Suprapubic skin (tissue), 4 donors: ENCODE measurements around the gene RAB35. TPM values are rescaled to one million over a fixed set of nuclear protein-coding genes. Genes with fewer than 3 reads are reported as not detected.
A peak's percentile ranks its signal among the peaks of the same experiment; 100 is the strongest.

ENCODE experiments used
- DNase-seq, 2 donors: peaks; one replicate each; pipeline ENCODE4 v3.0.0-alpha.2; 2019; ENCODE audit warnings: low spot score in 2 of 2
- H3K27ac ChIP-seq: fragments of 200-600 bp; sonication (generic); one replicate; pipeline ENCODE4 v1.5.1; 2019
- H3K27me3 ChIP-seq: fragments of 200-600 bp; sonication (generic); one replicate; pipeline ENCODE4 v1.5.1; 2019
- H3K36me3 ChIP-seq: fragments of 200-600 bp; sonication (generic); one replicate; pipeline ENCODE4 v1.5.1; 2019
- H3K4me1 ChIP-seq: fragments of 200-600 bp; sonication (generic); one replicate; pipeline ENCODE4 v1.5.1; 2019
- H3K4me3 ChIP-seq: fragments of 200-600 bp; sonication (generic); one replicate; pipeline ENCODE4 v1.5.1; 2019; ENCODE audit warnings: mild to moderate bottlenecking
- H3K9me3 ChIP-seq: fragments of 200-600 bp; sonication (generic); one replicate; pipeline ENCODE4 v1.5.1; 2019
- CTCF ChIP-seq, 2 donors: fragments of 200-600 bp in 1 of 2; fragments of 450-650 bp in 1 of 2; sonication (generic) in 1 of 2; IDR thresholded peaks; one replicate each; pipeline ENCODE4 v1.5.1; 2016 to 2019; ENCODE audit warnings: antibody characterized with exemption in 2 of 2, mild to moderate bottlenecking in 1 of 2, moderate library complexity in 1 of 2
- EP300 ChIP-seq: sonication (generic); formaldehyde crosslinking; IDR thresholded peaks from one replicate; pipeline ENCODE4 v1.6.1; 2017; ENCODE audit warnings: antibody characterized with exemption
- POLR2A ChIP-seq, 2 donors: fragments of 450-650 bp; IDR thresholded peaks; one replicate each; pipeline ENCODE4 v1.6.1; 2017; ENCODE audit warnings: antibody characterized with exemption in 2 of 2, mild to moderate bottlenecking in 2 of 2, moderate library complexity in 2 of 2
- POLR2AphosphoS5 ChIP-seq, 3 donors: sonication (generic); formaldehyde crosslinking; IDR thresholded peaks; one replicate each; pipeline ENCODE4 v1.6.1; 2017; ENCODE audit warnings: antibody characterized with exemption in 3 of 3
- WGBS: methylation state at CpG from one replicate; pipeline ENCODE4 v1.1.5; 2018; 5-methylcytosine and 5-hydroxymethylcytosine counted together
- total RNA-seq, 4 donors: library from RNA; depleted of rRNA; stranded (reverse); fragments of >200 nt; gene quantifications; one replicate each; pipeline ENCODE4 v1.1.0, GENCODE V29; 2016

The RAB35 gene
- total RNA-seq, 4 donors from 2014 or later = 30.0 to 39.6 (median 33.1) TPM

DNA sequence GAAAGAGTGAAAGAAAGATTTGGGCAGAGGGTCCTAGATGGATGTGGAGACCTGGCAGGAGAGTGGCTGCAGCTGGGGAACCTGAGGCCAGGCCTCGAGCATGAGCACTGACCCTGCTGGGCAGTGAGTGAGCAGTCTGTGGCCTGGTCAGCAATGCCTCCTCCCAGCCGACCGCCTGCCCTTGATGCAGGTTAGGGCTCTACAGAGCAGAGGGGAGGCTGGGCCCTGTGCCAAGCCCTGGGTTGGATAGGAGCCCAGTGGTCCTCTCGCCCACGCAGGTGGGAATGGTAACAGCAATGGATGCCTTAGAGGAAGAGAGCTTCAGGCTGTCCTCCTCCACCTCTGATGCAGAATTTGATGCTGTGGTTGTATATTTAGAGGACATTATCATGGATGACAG lies 59.8 kb downstream of the RAB35 start:
- 89% methylated on average over 5 of the region's 5 CpGs for WGBS
- no peak for DNase-seq
- Histone ChIP-seq H3K27me3 (no peaks in the 10 kb centered on the region), H3K9me3 (no peaks in the 10 kb centered on the region), H3K36me3 (no peaks in the 10 kb centered on the region), H3K27ac (no peak overlapping the region), H3K4me1 (peaks cover 18% of the 10 kb centered on the region), H3K4me3 (no peak overlapping the region)
- TF ChIP-seq CTCF (IDR thresholded peaks at IDR 0.05) = no peak
- no peak for TF ChIP-seq POLR2A (IDR thresholded peaks at IDR 0.05)
- TF ChIP-seq EP300 = no peak
- no peak for TF ChIP-seq POLR2AphosphoS5 (IDR thresholded peaks at IDR 0.05)

DNA sequence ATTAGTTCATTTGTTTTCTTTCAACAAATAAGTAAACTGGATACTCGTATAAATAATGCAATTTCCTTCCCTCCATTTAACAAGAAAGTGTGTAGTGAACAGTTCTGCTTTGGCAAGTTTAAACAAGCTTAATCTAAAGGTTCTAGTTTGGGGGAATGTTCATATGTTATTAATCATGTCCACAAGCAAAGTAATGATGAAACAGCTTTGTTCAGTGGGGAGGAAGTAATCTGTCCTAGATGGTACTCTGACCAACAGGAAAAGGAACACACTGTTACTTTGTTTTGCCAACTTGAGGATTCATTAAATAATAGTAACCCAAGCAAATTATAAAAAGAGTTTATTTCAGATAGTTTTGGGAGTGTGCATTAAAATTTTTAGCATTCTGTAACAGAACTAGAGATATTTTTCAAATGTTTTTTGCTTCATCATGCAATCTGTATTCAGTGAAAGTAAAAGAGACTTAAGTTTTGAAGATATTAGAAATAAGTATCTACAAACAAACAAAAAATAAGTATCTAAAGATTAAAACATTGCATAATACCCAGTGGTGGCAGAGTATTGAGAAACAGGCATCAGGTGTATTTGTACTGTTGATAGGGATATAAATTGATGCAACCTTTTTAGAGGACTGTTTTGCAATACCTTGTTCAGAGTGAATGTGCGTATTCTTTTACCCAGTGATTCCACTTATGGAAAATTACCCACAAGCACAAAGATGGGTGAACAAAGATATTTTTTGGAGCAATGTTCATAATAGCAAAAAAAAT lies 61.1 kb downstream of the RAB35 start:
- no peaks in the 10 kb centered on the region for H3K9me3 ChIP-seq
- no peak for DNase-seq
- no peaks in the 10 kb centered on the region for H3K27me3 ChIP-seq
- 36% methylated on average over 2 of the region's 2 CpGs for WGBS
- no peak for TF ChIP-seq EP300
- TF ChIP-seq POLR2AphosphoS5 (IDR thresholded peaks at IDR 0.05) = no peak
- no peak for TF ChIP-seq CTCF (IDR thresholded peaks at IDR 0.05)
- TF ChIP-seq POLR2A (IDR thresholded peaks at IDR 0.05) = no peak
- H3K36me3 ChIP-seq = no peaks in the 10 kb centered on the region
- H3K27ac ChIP-seq = peak overlapping the region; percentile 39
- H3K4me1 ChIP-seq = peaks cover 12% of the 10 kb centered on the region
- H3K4me3 ChIP-seq = no peak overlapping the region

DNA sequence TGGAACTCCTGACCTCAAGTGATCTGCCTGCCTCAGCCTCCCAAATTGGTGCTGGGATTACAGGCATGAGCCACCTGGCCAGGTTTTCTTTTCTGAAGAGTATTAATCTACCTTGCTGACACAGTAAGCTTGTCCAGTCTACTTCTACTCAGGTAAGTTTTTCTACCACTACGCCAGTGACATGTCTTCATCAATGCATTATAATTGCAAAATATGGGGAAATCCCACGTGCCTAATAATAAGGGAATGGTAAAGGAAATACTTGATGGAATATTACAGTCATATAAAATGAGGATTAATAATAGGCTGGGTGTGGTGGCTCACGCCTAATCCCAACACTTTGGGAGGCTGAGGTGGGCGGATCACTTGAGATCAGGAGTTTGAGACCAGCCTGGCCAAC lies 62.3 kb downstream of the RAB35 start:
- no peak for DNase-seq
- Histone ChIP-seq H3K4me3 (no peak overlapping the region), H3K27me3 (no peaks in the 10 kb centered on the region), H3K4me1 (peaks cover 12% of the 10 kb centered on the region), H3K27ac (peak overlapping the region; percentile 25), H3K9me3 (no peaks in the 10 kb centered on the region), H3K36me3 (no peaks in the 10 kb centered on the region)
- no peak for TF ChIP-seq EP300
- no peak for TF ChIP-seq CTCF (IDR thresholded peaks at IDR 0.05)
- TF ChIP-seq POLR2AphosphoS5 (IDR thresholded peaks at IDR 0.05) = no peak
- TF ChIP-seq POLR2A (IDR thresholded peaks at IDR 0.05) = no peak
- WGBS = 69% methylated on average over 4 of the region's 4 CpGs

GRCh38 chr12:120051535-120051934 lies 65.0 kb downstream of the RAB35 start:
- no peaks in the 10 kb centered on the region for H3K27me3 ChIP-seq
- H3K9me3 ChIP-seq = no peaks in the 10 kb centered on the region
- no peaks in the 10 kb centered on the region for H3K36me3 ChIP-seq
- no peak for TF ChIP-seq EP300
- TF ChIP-seq POLR2A (IDR thresholded peaks at IDR 0.05) = no peak
- TF ChIP-seq POLR2AphosphoS5 (IDR thresholded peaks at IDR 0.05) = no peak
- no peak for TF ChIP-seq CTCF (IDR thresholded peaks at IDR 0.05)
- DNase-seq = no peak
- no peak overlapping the region for H3K27ac ChIP-seq
- 97% methylated on average over 3 of the region's 3 CpGs for WGBS
- H3K4me3 ChIP-seq = no peak overlapping the region
- peaks cover 12% of the 10 kb centered on the region for H3K4me1 ChIP-seq

DNA sequence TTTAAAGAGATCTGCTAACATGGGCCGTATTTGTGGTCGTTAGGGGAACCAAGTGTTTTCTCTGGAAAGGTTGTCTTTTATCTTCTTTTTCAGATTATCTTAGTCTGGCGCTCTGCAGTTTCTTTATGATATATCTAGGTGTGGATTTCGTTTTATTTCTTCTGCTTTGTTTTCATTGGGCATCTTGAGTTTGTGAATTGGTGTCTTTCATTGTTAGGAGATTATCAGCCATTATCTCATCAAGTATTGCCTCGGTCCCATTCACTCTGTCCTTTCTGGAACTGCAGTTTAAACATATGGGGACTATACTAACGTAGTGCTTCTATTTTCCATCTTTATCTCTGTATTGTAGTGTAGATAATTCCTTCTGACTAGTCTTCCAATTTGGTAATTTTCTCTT lies 67.1 kb downstream of the RAB35 start:
- DNase-seq = no peak
- Histone ChIP-seq H3K4me1 (no peaks in the 10 kb centered on the region), H3K36me3 (no peaks in the 10 kb centered on the region), H3K9me3 (no peaks in the 10 kb centered on the region), H3K27me3 (no peaks in the 10 kb centered on the region), H3K4me3 (no peak overlapping the region), H3K27ac (no peak overlapping the region)
- WGBS = 87% methylated on average over 6 of the region's 6 CpGs
- TF ChIP-seq POLR2AphosphoS5 (IDR thresholded peaks at IDR 0.05) (no peak), POLR2A (IDR thresholded peaks at IDR 0.05) (no peak), CTCF (IDR thresholded peaks at IDR 0.05) (no peak), EP300 (no peak)
